ENCODE results near the gene NR2C2.
A peak's percentile ranks its signal among the peaks of the same experiment; 100 is the strongest.

Gene NR2C2

DNA sequence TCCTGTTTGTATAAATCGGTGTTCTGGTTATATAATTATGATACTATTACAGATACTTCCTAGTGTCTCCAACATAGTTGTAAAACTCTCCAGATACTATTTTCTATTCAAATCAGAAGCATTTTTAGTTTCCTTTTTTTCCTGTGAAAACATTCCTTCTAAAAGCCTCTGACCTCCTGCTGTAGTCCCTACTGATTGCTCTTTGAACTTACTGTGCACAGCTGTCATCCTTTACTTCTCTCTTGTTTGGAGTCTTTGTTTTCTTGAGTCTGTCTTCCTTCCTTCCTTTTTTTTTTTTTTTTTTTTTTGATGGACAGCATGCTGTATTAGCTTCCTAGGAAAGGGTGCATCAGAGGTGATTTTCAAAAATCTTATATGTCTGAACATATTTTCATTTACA, 28.9 kb downstream of the NR2C2 start:
- no peak for DNase-seq

DNA sequence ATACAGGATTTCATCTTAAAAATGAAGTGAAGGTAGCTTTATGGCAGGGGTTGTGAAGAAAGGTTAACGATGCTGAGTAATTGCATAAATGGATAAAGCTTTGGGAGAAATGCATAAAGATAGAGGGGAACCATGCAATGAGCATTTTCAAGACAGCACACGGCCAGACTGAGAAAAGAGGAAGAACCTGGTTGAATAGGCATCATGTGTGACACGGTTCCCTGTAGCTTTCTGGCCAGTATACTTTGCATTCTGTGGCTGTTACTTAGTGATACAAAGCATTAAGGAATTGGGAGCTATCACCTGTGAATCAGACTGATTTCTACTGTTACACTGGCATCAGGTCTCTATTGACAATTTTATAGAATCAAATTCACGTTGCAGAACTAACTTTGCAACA, 33.3 kb downstream of the NR2C2 start:
- no peak for DNase-seq
- Histone ChIP-seq H3K27ac (no peak overlapping the region), H3K4me3 (ENCODE audit: low read depth, low read length) (no peak overlapping the region), H3K36me3 (replicated peaks) (no peaks in the 10 kb centered on the region), H3K27me3 (replicated peaks) (no peaks in the 10 kb centered on the region)
- in situ Hi-C loops (cut with HindIII; ENCODE audit: low pct_ligation_motif_present, low sequenced_read_pairs) = no loop called here
- TF ChIP-seq, protein P1, sequence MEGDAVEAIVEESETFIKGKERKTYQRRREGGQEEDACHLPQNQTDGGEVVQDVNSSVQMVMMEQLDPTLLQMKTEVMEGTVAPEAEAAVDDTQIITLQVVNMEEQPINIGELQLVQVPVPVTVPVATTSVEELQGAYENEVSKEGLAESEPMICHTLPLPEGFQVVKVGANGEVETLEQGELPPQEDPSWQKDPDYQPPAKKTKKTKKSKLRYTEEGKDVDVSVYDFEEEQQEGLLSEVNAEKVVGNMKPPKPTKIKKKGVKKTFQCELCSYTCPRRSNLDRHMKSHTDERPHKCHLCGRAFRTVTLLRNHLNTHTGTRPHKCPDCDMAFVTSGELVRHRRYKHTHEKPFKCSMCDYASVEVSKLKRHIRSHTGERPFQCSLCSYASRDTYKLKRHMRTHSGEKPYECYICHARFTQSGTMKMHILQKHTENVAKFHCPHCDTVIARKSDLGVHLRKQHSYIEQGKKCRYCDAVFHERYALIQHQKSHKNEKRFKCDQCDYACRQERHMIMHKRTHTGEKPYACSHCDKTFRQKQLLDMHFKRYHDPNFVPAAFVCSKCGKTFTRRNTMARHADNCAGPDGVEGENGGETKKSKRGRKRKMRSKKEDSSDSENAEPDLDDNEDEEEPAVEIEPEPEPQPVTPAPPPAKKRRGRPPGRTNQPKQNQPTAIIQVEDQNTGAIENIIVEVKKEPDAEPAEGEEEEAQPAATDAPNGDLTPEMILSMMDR (IDR thresholded peaks at IDR 0.05; ENCODE audit: low read depth, low read length, missing control alignments) = no peak

More for the DNA sequence above, 28.9 kb downstream of the NR2C2 start:
- Histone ChIP-seq H3K27me3 (replicated peaks) (no peaks in the 10 kb centered on the region), H3K4me3 (ENCODE audit: low read depth, low read length) (no peak overlapping the region), H3K36me3 (replicated peaks) (peaks cover 6% of the 10 kb centered on the region), H3K27ac (no peak overlapping the region)
- TF ChIP-seq, protein P1 (IDR thresholded peaks at IDR 0.05; ENCODE audit: low read depth, low read length, missing control alignments) = no peak
- in situ Hi-C loops (cut with HindIII; ENCODE audit: low pct_ligation_motif_present, low sequenced_read_pairs) = no loop called here

DNA sequence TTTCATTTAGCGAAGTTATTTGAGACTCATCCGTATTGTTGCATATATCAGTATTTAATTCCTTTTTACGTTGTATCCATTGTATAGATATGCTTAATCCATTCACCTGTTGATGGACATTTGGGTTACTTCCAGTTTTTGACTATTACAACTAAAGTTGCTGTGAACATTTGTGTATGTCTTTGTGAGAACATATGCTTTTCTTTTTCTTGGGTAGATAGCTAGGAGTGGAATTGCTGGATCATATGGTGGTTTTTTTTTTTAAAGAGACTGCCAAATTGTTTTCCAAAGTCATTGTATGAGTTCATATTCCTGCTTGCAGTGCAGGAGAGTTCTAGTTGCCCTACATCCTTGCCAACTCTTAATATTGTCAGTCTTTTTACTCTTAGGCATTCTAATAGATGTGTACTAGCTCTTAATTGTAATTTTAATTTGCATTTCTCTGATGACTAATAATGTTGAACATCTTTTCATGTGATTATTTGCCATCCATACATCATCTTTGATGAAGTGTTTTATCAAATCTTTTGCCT, 37.3 kb downstream of the NR2C2 start:
- Histone ChIP-seq H3K27ac (no peak overlapping the region), H3K36me3 (replicated peaks) (no peaks in the 10 kb centered on the region), H3K27me3 (replicated peaks) (no peaks in the 10 kb centered on the region), H3K4me3 (ENCODE audit: low read depth, low read length) (no peak overlapping the region)
- DNase-seq = no peak
- in situ Hi-C loops (cut with HindIII; ENCODE audit: low pct_ligation_motif_present, low sequenced_read_pairs) = no loop called here
- TF ChIP-seq, protein P1 (IDR thresholded peaks at IDR 0.05; ENCODE audit: low read depth, low read length, missing control alignments) = no peak

DNA sequence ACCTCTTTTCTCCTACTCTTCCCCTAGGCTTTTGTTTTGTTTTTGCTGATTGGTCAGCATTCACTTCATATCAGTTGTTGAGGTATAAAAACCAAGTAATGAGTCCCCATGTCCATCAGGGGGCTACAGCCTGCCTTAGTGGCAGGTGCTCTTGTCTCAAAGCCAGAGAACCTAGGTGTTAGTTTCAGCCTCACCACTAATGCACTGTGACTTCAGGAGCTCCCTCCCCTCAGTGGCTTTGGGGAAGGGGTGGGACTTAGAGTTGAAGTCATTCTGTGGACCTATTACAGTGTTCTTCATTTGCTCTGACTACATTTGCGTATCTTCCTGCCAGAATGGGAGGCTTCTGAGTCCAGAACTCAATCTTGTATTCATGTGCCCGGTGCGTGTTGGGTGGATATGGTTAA, 41.6 kb downstream of the NR2C2 start:
- Histone ChIP-seq H3K36me3 (replicated peaks) (no peaks in the 10 kb centered on the region), H3K27me3 (replicated peaks) (no peaks in the 10 kb centered on the region), H3K27ac (no peak overlapping the region), H3K4me3 (ENCODE audit: low read depth, low read length) (no peak overlapping the region)
- in situ Hi-C loops (cut with HindIII; ENCODE audit: low pct_ligation_motif_present, low sequenced_read_pairs) = no loop called here
- TF ChIP-seq, protein P1 (IDR thresholded peaks at IDR 0.05; ENCODE audit: low read depth, low read length, missing control alignments) = peak; percentile 14
- no peak for DNase-seq

DNA sequence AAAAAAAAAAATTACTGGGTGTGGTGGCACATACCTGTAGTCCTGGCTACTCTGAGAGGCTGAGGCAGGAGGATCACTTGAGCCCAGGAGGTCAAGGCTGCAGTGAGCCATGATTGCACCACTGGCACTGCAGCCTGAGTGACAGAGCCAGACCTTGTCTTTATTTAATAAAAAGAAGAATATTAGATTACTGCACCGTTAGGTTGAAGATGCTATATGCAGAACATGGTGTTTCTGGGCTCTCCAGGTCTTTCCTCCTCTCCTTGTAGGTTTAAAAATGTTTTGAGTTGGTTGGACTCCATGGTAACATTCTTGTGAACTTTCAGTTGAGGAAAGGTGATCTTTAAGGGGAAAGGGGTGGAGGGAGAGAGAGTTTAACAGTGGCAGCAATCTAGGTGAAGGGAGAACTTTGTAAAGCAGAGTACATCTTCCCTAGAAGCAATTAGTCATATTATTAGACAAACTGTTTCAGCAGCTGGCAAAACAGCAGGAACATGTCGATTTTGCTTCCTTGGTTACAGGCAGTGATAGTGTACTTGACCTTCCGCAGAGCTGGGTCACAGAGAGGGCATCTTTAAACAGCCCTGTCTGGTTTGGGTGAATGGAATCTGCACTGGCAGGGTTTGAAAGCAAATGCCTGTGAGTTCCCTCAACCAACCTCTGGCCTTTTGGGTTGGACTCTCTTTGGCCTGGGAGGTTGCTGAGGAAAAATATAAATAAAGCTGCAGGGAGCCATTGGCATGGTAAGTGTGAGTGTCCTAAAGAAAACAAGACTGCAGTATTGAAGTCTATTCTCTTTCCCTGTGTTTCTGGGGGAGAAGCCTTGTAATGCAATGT, 42.8 kb downstream of the NR2C2 start:
- H3K27ac ChIP-seq = peak overlapping the region; percentile 35
- H3K4me3 ChIP-seq (ENCODE audit: low read depth, low read length) = no peak overlapping the region
- no peaks in the 10 kb centered on the region for H3K36me3 ChIP-seq (replicated peaks)
- H3K27me3 ChIP-seq (replicated peaks) = no peaks in the 10 kb centered on the region
- TF ChIP-seq, protein P1 (IDR thresholded peaks at IDR 0.05; ENCODE audit: low read depth, low read length, missing control alignments) = no peak
- in situ Hi-C loops (cut with HindIII; ENCODE audit: low pct_ligation_motif_present, low sequenced_read_pairs) = no loop called here
- peak; percentile 66 for DNase-seq
